Activated CD4-positive, CD25-positive, alpha-beta regulatory T cell treated with anti-CD3 and anti-CD28 coated beads, Interleukin-2, amount 50 U/mL, for 24 hours (primary cell): ENCODE results near the gene STRBP.
"Not testable (repeated sequence)": the region's sequence is repeated elsewhere in the genome, so short reads cannot be mapped to it uniquely, and the experiment has no call there.

Experiments
- ATAC-seq, 2 donors: fragments of 150-1000 bp; cut with Tn5 transposase; one replicate each; pipeline ENCODE4 v1.10.0; 2021; ENCODE audit warnings: mild to moderate bottlenecking in 1 of 2, moderate library complexity in 1 of 2

The STRBP gene

DNA sequence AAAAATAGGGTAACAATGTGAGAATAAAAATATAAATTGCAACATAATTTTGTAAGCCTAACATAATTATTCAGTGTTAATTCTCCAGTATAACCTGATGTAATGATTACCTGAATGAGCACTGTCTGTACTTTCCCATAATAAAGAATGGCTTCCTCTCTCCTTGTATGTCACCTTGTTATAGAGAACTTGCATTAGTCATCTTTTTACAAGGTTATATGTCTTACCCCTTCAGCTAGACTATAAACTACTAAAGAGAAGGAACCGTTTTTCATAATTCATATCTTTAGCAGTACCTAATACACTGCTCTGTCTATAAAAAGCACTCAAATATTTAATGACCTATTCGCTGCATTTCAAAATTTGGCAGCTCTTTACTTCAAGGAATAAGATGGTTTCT, 19.8 kb downstream of the STRBP start:
- peak; percentile 78 to 93 for ATAC-seq

- ATAC-seq = no peak
Measured at GRCh38 chr9:123246534-123246933, 21.9 kb downstream of the STRBP start.

- no peak for ATAC-seq
Measured at GRCh38 chr9:123239726-123240125, 28.7 kb downstream of the STRBP start.

DNA sequence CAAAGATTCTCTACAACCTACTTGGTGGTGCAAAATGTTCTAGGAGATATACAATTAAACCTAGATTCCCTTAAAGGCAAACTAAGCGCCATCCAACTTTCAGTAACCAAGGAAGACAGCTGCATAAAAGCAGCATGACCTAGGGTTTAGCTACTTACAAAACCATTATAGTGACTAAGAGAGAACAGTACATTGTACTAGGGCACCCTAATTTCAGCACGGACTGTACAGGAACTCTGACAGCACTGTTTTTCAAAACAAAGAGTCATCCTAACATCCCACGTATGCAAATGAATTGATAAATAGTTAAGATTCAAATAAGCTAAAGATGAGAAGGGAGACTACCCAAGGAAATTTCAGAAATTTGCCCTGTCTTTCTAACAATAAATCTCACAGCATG, 30.0 kb downstream of the STRBP start:
- peak; percentile 72 to 87 for ATAC-seq

DNA sequence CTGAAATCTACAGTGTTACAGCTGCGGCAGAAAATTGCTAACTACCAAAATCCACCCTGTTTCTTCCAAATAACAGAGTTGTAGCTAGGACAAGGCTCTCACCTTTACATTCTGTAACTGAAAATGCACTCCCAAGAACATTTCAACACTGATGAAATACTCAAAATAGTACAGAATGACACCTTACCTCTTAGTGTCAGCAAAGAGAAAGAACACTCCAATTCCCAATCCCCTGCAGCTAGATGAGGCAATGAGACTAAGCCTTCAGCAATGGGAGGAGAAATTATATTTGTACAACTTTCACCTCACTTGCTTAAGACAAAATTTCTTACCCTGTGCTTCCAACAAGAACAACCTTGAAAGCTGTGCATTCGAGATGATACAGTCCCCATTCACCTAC, 31.2 kb downstream of the STRBP start:
- ATAC-seq = no peak

DNA sequence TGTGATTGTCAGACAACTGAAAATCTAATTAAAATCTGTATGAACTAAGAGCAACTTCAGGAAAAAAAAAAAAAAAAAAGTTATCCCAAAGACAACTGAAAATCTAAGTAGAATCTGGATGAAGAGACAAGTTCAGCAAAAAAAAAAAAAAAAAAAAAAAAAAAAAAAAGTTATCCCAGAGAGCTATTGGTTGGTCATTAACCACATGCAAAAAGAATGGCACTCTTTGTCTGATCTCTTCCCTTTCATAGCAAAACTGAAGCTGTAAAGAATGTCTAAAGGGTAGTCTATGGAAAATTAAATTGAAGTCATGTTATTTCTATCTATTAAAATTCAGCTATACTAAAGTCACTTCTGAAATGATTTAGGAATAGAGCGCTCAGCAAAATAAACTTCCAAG, 32.9 kb downstream of the STRBP start:
- no peak for ATAC-seq

GRCh38 chr9:123234853-123235252, 33.5 kb downstream of the STRBP start:
- ATAC-seq = no peak

DNA sequence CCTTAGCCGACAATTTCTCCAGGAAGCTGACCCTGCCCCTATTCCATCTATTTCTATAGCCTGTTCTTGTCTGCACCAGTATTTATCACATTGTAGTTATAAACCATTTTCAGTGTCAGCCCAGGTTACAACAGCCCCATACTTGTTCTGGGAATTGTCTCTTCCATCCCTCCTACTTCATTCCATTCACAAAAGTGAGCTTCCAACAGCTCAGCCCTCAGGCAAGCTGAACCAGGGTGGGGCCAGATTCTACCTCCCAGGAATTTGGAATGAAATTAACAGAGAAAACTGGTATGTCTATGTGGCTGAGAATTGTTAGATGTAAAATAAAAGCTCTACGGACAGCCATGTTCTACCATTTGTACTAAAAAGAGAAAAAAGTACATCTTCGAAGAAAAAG, 36.1 kb downstream of the STRBP start:
- no peak for ATAC-seq

- no peak for ATAC-seq
Measured at GRCh38 chr9:123231421-123231820, 37.0 kb downstream of the STRBP start.

GRCh38 chr9:123228967-123229366, 39.4 kb downstream of the STRBP start:
- ATAC-seq = no peak

DNA sequence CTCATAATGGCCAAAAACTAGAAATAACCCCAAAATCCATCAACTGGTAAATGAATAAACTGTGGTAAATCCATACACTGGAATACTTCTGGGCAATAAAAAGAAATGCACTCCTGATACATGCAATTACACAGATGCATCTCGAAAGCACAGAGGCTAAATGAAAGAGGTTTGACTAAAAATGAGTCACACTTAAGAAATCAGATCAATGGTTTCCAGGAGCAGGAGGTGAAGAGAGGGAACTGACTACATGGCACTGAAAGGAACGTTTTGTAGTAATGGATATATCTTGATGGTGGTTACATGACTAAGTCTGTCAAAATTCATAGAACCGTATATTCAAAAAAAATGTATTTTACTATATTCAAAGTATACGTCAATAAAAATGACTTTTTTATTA, 42.4 kb downstream of the STRBP start:
- peak; percentile 56 to 70 for ATAC-seq

GRCh38 chr9:123225374-123225813, 43.0 kb downstream of the STRBP start:
- peak; percentile 90 to 92 for ATAC-seq

DNA sequence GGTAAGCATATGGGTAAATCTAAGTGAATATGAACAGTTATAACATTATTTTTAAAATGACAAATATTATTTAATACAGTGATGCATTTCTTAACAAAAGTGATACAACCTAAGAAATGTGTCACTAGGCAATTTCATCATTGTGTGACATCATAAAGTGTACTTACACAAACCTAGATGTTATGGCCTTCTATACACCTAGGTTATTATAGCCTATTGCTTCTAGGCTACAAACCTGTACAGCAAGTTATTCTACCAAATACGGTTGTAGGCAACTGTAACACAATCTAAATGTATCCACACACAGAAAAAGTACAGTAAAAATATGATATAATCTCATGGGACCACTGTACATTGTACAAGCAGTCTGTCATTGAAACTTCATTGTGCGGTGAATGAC, 48.3 kb downstream of the STRBP start:
- no peak for ATAC-seq

GRCh38 chr9:123218831-123219230, 49.6 kb downstream of the STRBP start:
- no peak for ATAC-seq

- ATAC-seq = no peak
Measured at GRCh38 chr9:123217128-123217654, 51.2 kb downstream of the STRBP start.

DNA sequence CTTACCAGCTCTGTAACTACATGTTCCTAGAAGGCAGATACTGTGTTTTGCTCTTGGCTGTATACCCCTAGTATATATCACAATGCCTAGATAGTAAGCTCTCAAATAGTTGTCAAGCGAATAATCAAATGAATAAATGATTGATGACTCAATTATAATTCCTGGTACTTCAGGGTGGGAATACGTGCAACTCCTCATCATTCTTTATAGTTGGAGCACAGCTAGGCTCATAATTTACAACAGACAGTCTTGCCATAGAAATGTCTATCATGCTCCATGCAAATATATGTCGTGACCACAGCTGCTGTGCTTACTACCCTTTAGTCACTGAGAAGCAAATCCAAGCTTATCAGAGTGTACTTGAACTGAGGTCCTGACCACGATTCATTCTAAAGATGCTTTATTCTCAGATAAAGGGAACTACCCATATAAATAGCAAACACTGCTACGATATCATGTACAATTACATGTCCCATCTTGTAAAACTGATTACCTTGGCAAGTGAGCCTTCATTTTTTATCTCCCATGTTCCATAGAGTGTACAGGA, 52.1 kb downstream of the STRBP start:
- no peak for ATAC-seq

- ATAC-seq = no peak
Measured at GRCh38 chr9:123211081-123211480, 57.3 kb downstream of the STRBP start.

DNA sequence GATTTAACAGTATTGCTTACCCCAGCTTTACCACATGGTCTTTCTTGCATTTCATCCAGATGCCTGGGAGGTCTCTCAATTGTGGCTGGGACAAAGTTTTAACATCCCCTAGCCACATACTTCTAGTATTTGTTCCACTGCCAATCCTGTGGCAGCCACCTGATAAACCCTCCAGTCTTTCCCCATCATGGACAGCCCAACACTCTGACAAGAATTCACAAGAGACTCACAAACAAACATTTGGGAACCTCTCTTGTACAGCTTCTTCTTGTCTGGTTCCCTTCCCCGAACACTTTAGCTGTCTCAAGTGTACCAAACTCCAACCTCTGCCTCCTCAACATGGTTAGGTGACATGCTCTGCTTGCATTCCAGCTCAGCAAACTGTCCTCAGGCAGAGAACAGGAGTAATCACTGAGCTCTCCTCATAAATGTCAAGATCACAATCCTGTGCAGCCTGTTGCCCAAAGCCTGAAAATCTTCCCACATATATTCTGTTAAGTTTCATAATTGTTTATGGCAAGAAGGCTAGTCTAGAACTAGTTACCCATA, 59.7 kb downstream of the STRBP start:
- no peak for ATAC-seq

GRCh38 chr9:123206065-123206464, 62.3 kb downstream of the STRBP start:
- ATAC-seq = no peak

DNA sequence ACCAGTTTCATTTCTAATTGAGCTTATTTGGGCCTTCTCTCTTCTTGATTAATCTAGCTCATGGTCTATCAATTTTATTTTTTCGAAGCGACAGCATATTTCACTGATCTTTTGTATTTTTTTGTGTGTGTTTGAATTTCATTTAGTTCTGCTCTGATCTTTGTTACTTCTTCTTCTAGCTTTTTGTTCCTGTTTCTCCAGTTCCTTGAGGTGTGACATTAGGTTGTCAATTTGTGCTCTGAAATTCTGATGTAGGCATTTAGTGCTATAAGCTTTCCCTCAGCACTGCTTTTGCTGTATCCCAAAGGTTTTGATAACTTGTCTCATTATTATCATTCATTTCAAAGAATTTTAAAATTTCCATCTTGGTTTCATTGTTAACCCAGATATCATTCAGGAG, 67.3 kb downstream of the STRBP start:
- no peak for ATAC-seq

DNA sequence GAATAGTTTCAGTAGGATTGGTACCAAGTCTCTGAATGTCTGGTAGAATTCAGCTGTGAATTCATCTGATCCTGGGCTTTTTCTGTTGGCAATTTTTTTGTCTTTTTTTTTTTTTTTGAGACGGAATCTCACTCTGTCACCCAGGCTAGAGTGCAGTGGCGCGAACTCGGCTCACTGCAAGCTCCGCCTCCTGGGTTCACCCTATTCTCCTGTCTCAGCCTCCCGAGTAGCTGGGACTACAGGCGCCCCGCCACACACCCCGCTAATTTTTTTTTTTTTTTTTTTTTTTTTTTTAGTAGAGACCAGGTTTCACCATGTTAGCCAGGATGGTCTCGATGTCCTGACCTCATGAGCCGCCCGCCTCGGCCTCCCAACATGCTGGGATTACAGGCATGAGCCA, 67.9 kb downstream of the STRBP start:
- not testable (repeated sequence) for ATAC-seq

DNA sequence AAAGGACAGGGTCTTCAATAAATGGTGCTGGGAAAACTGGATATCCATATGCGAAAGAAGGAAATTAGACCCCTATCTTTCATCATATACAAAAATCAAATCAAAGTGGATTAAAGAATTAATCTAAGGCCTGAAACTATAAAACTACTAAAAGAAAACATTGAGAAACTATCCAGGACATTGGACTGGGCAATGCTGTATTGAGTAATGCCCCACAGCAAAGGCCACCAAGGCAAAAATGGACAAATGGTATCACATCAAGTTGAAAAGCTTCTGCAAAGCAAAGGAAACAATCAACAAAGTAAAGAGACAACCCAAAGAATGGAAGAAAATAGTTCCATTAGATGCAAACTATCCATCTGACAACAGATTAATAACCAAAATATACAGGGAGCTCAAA, 72.3 kb downstream of the STRBP start:
- no peak for ATAC-seq

DNA sequence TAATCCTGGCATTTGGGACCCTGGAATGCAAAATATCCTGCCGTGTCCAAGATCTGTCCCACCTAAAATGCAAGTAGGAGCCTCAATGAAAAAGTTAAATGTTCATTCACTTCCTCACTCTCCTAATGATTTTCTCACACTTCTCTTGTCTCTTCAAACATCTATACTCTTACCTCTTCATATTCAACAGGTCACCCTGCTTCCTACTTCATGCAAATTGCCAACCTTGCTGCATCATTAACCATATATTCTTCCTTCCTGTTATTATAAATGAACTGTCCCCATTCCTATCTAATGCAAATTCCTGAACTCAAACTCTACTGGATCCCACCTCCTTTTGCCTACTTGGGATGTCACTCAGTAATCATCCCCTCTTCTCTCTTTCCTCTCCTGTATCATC, 74.4 kb downstream of the STRBP start:
- no peak for ATAC-seq

- ATAC-seq = no peak
Measured at GRCh38 chr9:123191680-123192079, 76.7 kb downstream of the STRBP start.

DNA sequence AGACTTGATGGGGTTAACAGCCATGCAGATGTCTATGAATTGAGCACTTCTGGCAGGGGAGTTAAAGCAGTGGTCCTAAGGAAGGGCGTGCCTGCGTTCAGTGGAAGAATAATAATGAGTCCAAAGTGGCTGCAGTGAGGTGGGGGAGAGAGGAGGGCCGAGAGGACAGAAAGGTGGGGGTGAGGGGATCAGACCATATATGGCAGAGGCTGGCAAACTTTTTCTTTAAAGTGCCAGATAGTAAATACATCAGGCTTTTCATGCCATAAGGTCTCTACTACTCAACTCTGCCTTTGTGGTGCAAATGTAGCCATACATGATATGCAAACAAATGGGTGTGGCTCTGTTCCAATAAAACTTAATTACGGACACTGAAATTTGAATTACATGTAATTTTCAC, 77.1 kb downstream of the STRBP start:
- no peak for ATAC-seq
